Muscle layer of duodenum (tissue), 2 donors: ENCODE results near the gene CILP.
A peak's percentile ranks its signal among the peaks of the same experiment; 100 is the strongest.

Experiments
- H3K27ac ChIP-seq: one replicate; pipeline ENCODE4 v1.7.0; 2013; ENCODE audit warnings: mild to moderate bottlenecking, low read length
- H3K27me3 ChIP-seq: one replicate; pipeline ENCODE4 v1.7.0; 2013; ENCODE audit warnings: low read depth, mild to moderate bottlenecking, control low read depth, low read length
- H3K36me3 ChIP-seq, 2 donors: one replicate each; pipeline ENCODE4 v1.7.0; 2013; ENCODE audit warnings: low read length in 2 of 2, control low read depth in 1 of 2, mild to moderate bottlenecking in 1 of 2; ENCODE audit not compliant: insufficient read depth in 2 of 2, control insufficient read depth in 1 of 2
- H3K4me1 ChIP-seq, 2 donors: one replicate each; pipeline ENCODE4 v1.7.0; 2013; ENCODE audit warnings: low read length in 2 of 2, mild to moderate bottlenecking in 2 of 2, control low read depth in 1 of 2, moderate library complexity in 1 of 2; ENCODE audit not compliant: insufficient read depth in 2 of 2, control insufficient read depth in 1 of 2
- H3K4me3 ChIP-seq, 2 donors: one replicate each; pipeline ENCODE4 v1.7.0; 2013; ENCODE audit warnings: low read length in 2 of 2, low read depth in 1 of 2, mild to moderate bottlenecking in 1 of 2
- H3K9me3 ChIP-seq, 2 donors: one replicate each; pipeline ENCODE4 v1.7.0; 2013; ENCODE audit warnings: low read length in 2 of 2, control low read depth in 1 of 2, mild to moderate bottlenecking in 1 of 2; ENCODE audit not compliant: control insufficient read depth in 1 of 2
- donor health status: healthy.

Gene CILP

GRCh38 chr15:65222891-65223290 is 11.6 kb upstream of the CILP start:
- H3K4me3 ChIP-seq = no peak overlapping the region
- H3K9me3 ChIP-seq = no peaks in the 10 kb centered on the region
- H3K4me1 ChIP-seq = no peaks in the 10 kb centered on the region
- no peaks in the 10 kb centered on the region for H3K27me3 ChIP-seq
- H3K27ac ChIP-seq = no peak overlapping the region
- H3K36me3 ChIP-seq = no peaks in the 10 kb centered on the region

GRCh38 chr15:65221697-65222096 is 10.4 kb upstream of the CILP start:
- no peak overlapping the region for H3K4me3 ChIP-seq
- H3K9me3 ChIP-seq = no peaks in the 10 kb centered on the region
- H3K4me1 ChIP-seq = no peaks in the 10 kb centered on the region
- no peaks in the 10 kb centered on the region for H3K27me3 ChIP-seq
- H3K27ac ChIP-seq = no peak overlapping the region
- no peaks in the 10 kb centered on the region for H3K36me3 ChIP-seq

GRCh38 chr15:65219137-65219536 is 7.9 kb upstream of the CILP start:
- no peaks in the 10 kb centered on the region for H3K4me1 ChIP-seq
- no peak overlapping the region for H3K4me3 ChIP-seq
- no peaks in the 10 kb centered on the region for H3K36me3 ChIP-seq
- H3K27ac ChIP-seq = no peak overlapping the region
- no peaks in the 10 kb centered on the region for H3K27me3 ChIP-seq
- H3K9me3 ChIP-seq = no peaks in the 10 kb centered on the region

GRCh38 chr15:65217526-65218482 is 6.5 kb upstream of the CILP start:
- H3K36me3 ChIP-seq = no peaks in the 10 kb centered on the region
- no peak overlapping the region for H3K4me3 ChIP-seq
- no peaks in the 10 kb centered on the region for H3K27me3 ChIP-seq
- no peaks in the 10 kb centered on the region for H3K4me1 ChIP-seq
- no peak overlapping the region for H3K27ac ChIP-seq
- no peaks in the 10 kb centered on the region for H3K9me3 ChIP-seq

GRCh38 chr15:65215496-65215895 is 4.2 kb upstream of the CILP start:
- no peak overlapping the region for H3K27ac ChIP-seq
- no peak overlapping the region for H3K4me3 ChIP-seq
- H3K9me3 ChIP-seq = no peaks in the 10 kb centered on the region
- H3K4me1 ChIP-seq = peaks cover 0 to 17% of the 10 kb centered on the region in 2 donors
- H3K36me3 ChIP-seq = no peaks in the 10 kb centered on the region
- H3K27me3 ChIP-seq = no peaks in the 10 kb centered on the region

- H3K27ac ChIP-seq = no peak overlapping the region
- no peak overlapping the region for H3K4me3 ChIP-seq
- no peaks in the 10 kb centered on the region for H3K27me3 ChIP-seq
- H3K4me1 ChIP-seq = peaks cover 0 to 19% of the 10 kb centered on the region in 2 donors
- H3K36me3 ChIP-seq = no peaks in the 10 kb centered on the region
- H3K9me3 ChIP-seq = no peaks in the 10 kb centered on the region
These were observed 2.7 kb upstream of the CILP start for GRCh38 chr15:65214010-65214409.

GRCh38 chr15:65213241-65213640 is 2.0 kb upstream of the CILP start:
- Histone ChIP-seq H3K4me3 (no peak overlapping the region), H3K36me3 (no peaks in the 10 kb centered on the region), H3K27ac (no peak overlapping the region), H3K9me3 (no peaks in the 10 kb centered on the region), H3K4me1 (peaks cover 0 to 24% of the 10 kb centered on the region in 2 donors), H3K27me3 (no peaks in the 10 kb centered on the region)

- H3K27ac ChIP-seq = no peak overlapping the region
- no peaks in the 10 kb centered on the region for H3K36me3 ChIP-seq
- no peaks in the 10 kb centered on the region for H3K9me3 ChIP-seq
- no peaks in the 10 kb centered on the region for H3K27me3 ChIP-seq
- peaks cover 0 to 29% of the 10 kb centered on the region in 2 donors for H3K4me1 ChIP-seq
- no peak overlapping the region for H3K4me3 ChIP-seq
These were observed 824 bp upstream of the CILP start for GRCh38 chr15:65212097-65212496.

- Histone ChIP-seq H3K9me3 (no peaks in the 10 kb centered on the region), H3K27ac (no peak overlapping the region), H3K27me3 (no peaks in the 10 kb centered on the region), H3K36me3 (no peaks in the 10 kb centered on the region), H3K4me1 (peaks cover 0 to 34% of the 10 kb centered on the region in 2 donors), H3K4me3 (no peak overlapping the region)
These were observed 259 bp upstream of the CILP start for GRCh38 chr15:65211482-65211982.

GRCh38 chr15:65209701-65210643 is 1.3 kb downstream of the CILP start:
- Histone ChIP-seq H3K36me3 (no peaks in the 10 kb centered on the region), H3K27me3 (no peaks in the 10 kb centered on the region), H3K4me3 (peak overlapping the region in 1 of 2 donors; percentile 15), H3K4me1 (peaks cover 0 to 34% of the 10 kb centered on the region in 2 donors), H3K9me3 (no peaks in the 10 kb centered on the region), H3K27ac (peak overlapping the region; percentile 27)

GRCh38 chr15:65208647-65209046 is 2.6 kb downstream of the CILP start:
- H3K27ac ChIP-seq = no peak overlapping the region
- peaks cover 0 to 34% of the 10 kb centered on the region in 2 donors for H3K4me1 ChIP-seq
- H3K36me3 ChIP-seq = no peaks in the 10 kb centered on the region
- H3K9me3 ChIP-seq = no peaks in the 10 kb centered on the region
- H3K4me3 ChIP-seq = no peak overlapping the region
- no peaks in the 10 kb centered on the region for H3K27me3 ChIP-seq
